Kidney (tissue), 14 donors: Measurements from ENCODE around the gene ZNF580. TPM values are rescaled to one million over a fixed set of nuclear protein-coding genes. Genes with fewer than 3 reads are reported as not detected.

Source experiments
- DNase-seq, 5 donors: peaks; one replicate each; pipeline ENCODE4 v3.0.0-alpha.2; 2013 to 2020
- FAIRE-seq: peaks from 2 replicates; lab custom pipeline; 2012; peaks lifted over from hg19 to GRCh38; lab: Jason Lieb, UNC
- H3K27ac ChIP-seq, 2 donors: one replicate each; pipeline ENCODE4 v1.7.0; 2013; ENCODE audit warnings: low read depth in 2 of 2, low read length in 2 of 2, inconsistent platforms in 1 of 2
- H3K27me3 ChIP-seq: one replicate; pipeline ENCODE4 v1.7.1; 2013; ENCODE audit warnings: low read length, inconsistent platforms; ENCODE audit not compliant: control insufficient read depth, insufficient read depth
- H3K36me3 ChIP-seq, 3 donors: one replicate each; pipeline versions ENCODE4 v1.7.0 to v1.7.1; 2013; ENCODE audit warnings: low read length in 3 of 3, control low read depth in 1 of 3, inconsistent platforms in 1 of 3; ENCODE audit not compliant: insufficient read depth in 3 of 3, control insufficient read depth in 2 of 3
- H3K4me1 ChIP-seq, 3 donors: one replicate each; pipeline versions ENCODE4 v1.7.0 to v1.7.1; 2013; ENCODE audit warnings: low read length in 3 of 3, inconsistent platforms in 1 of 3, low read depth in 1 of 3; ENCODE audit not compliant: control insufficient read depth in 2 of 3, insufficient read depth in 2 of 3
- H3K4me3 ChIP-seq, 3 donors: one replicate each; pipeline versions ENCODE4 v1.7.0 to v1.8.1; 2013; ENCODE audit warnings: low read length in 3 of 3, control low read depth in 1 of 3, inconsistent platforms in 1 of 3
- H3K9ac ChIP-seq, 3 donors: one replicate each; pipeline versions ENCODE4 v1.7.0 to v1.7.1; 2013; ENCODE audit warnings: low read length in 3 of 3, control low read depth in 1 of 3, inconsistent platforms in 1 of 3
- H3K9me3 ChIP-seq, 3 donors: one replicate each; pipeline versions ENCODE4 v1.7.0 to v1.7.1; 2013; ENCODE audit warnings: low read length in 3 of 3, control low read depth in 1 of 3, inconsistent platforms in 1 of 3; ENCODE audit not compliant: control insufficient read depth in 2 of 3, insufficient read depth in 1 of 3
- CTCF ChIP-seq: IDR thresholded peaks from 3 replicates; pipeline ENCODE4 v1.5.1; 2012; ENCODE audit warnings: mild to moderate bottlenecking, moderate library complexity, borderline replicate concordance; ENCODE audit not compliant: insufficient read depth; ENCODE audit errors: extremely low read depth
- intact Hi-C: fragments of 100-400 bp; cut with DNase I; formaldehyde crosslinking; loops from one replicate; pipeline ENCODE4 v1.11.1; 2022
- polyA plus RNA-seq: library from polyadenylated mRNA; stranded (reverse); fragments of 350-450 nt; fragmentation: Illumina TruSeq; extraction: RNeasy Lipid Tissue Mini Kit (QIAGEN cat#74804); gene quantifications from one replicate; pipeline ENCODE4 v1.2.3, GENCODE V29; 2014; ENCODE audit warnings: low read depth, low replicate concordance; ENCODE audit not compliant: insufficient read depth
- total RNA-seq: library from RNA; stranded (reverse); fragmentation: NEBNext Ultra II Directional; extraction: Animal tissue kit (Norgen Biotek cat#: 25700); gene quantifications from one replicate; pipeline ENCODE4 v1.2.1, GENCODE V29; 2021
- donor health status: control.
- donor health status: control.
- donor health status: control.
- donor health status: control.
- donor health status: control.
- donor health status: DM: yes; HTN: yes; CAD: no.
- donor health status: Normal renal cell carcinoma (clear cell type).

The ZNF580 gene
- total and polyA plus RNA-seq, 2 donors from 2014 or later: 47.0 to 56.8 TPM

GRCh38 chr19:55600662-55601028 is 40.2 kb upstream of the ZNF580 start:
- intact Hi-C loops: no loop called here
- no peaks in the 10 kb centered on the region for H3K9me3 ChIP-seq
- peaks cover 0 to 11% (median 3%) of the 10 kb centered on the region in 3 donors for H3K4me1 ChIP-seq
- FAIRE-seq (no peak), DNase-seq (peak in 1 of 5 donors; percentile 72)
- peak overlapping the region; percentile 85 to 99 for H3K27ac ChIP-seq
- H3K4me3 ChIP-seq: peak overlapping the region; percentile 56 to 98 (median 68)
- no peaks in the 10 kb centered on the region for H3K27me3 ChIP-seq
- peak overlapping the region; percentile 37 to 77 (median 48) for H3K9ac ChIP-seq
- no peak for TF ChIP-seq CTCF
- H3K36me3 ChIP-seq: peaks cover 0 to 3% (median 0%) of the 10 kb centered on the region in 3 donors

- intact Hi-C loops: no loop called here
- no peaks in the 10 kb centered on the region for H3K9me3 ChIP-seq
- no peaks in the 10 kb centered on the region for H3K27me3 ChIP-seq
- DNase-seq (peak in 1 of 5 donors; percentile 57), FAIRE-seq (no peak)
- peak overlapping the region in 1 of 2 donors; percentile 99 for H3K27ac ChIP-seq
- H3K4me3 ChIP-seq: peak overlapping the region; percentile 5 to 98 (median 68)
- H3K9ac ChIP-seq: peak overlapping the region; percentile 37 to 77 (median 48)
- TF ChIP-seq CTCF: no peak
- H3K4me1 ChIP-seq: peaks cover 0 to 11% (median 3%) of the 10 kb centered on the region in 3 donors
- peaks cover 0 to 3% (median 0%) of the 10 kb centered on the region in 3 donors for H3K36me3 ChIP-seq
Observed at GRCh38 chr19:55601084-55601483, 39.7 kb upstream of the ZNF580 start.

GRCh38 chr19:55602104-55603001 is 38.4 kb upstream of the ZNF580 start:
- no peak overlapping the region for H3K27ac ChIP-seq
- H3K36me3 ChIP-seq: peaks cover 0 to 3% (median 0%) of the 10 kb centered on the region in 3 donors
- no peak for TF ChIP-seq CTCF
- H3K9ac ChIP-seq: no peak overlapping the region
- peaks cover 0 to 20% (median 3%) of the 10 kb centered on the region in 3 donors for H3K4me1 ChIP-seq
- H3K9me3 ChIP-seq: no peaks in the 10 kb centered on the region
- H3K27me3 ChIP-seq: no peaks in the 10 kb centered on the region
- FAIRE-seq: no peak
- intact Hi-C loops: no loop called here
- no peak overlapping the region for H3K4me3 ChIP-seq
- DNase-seq: peak in 2 of 5 donors; percentile 69 to 82
